ENCODE results near the gene LIPM. TPM values are rescaled to one million over a fixed set of nuclear protein-coding genes. Genes with fewer than 3 reads are reported as not detected.

LIPM gene
- total RNA-seq, 4 donors from 2014 or later, result not detected

DNA sequence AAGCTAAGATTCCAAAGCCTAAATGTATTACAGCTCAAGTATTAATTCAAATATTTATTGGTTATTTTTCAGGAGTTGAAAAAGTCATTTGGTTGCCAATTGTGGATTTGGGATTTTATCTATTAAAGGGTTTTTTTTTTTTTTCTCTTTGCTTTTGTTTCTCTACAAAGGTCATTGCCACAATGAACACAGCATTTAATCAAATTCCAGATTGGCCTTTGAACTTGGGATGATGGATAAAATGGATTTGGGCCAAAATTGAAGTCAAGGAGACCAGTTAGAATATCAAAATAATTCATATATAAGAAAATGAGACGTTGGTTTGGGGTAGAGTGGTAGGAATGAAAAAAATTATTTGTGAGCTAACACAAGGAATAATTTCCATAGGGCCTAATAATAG lies 33.1 kb upstream of the LIPM start:
- intact Hi-C loops (cut with DNase I), result no loop called here
- Histone ChIP-seq H3K4me1 (no peaks in the 10 kb centered on the region), H3K27ac (replicated peaks in 1 of 4) (no peak overlapping the region), H3K4me3 (no peak overlapping the region), H3K36me3 (no peaks in the 10 kb centered on the region), H3K9me3 (peaks cover 0 to 5% (median 2%) of the 10 kb centered on the region in 4 donors), H3K27me3 (no peaks in the 10 kb centered on the region)
- DNase-seq (ENCODE audit: extremely low spot score), result no peak
- TF ChIP-seq, protein P1, sequence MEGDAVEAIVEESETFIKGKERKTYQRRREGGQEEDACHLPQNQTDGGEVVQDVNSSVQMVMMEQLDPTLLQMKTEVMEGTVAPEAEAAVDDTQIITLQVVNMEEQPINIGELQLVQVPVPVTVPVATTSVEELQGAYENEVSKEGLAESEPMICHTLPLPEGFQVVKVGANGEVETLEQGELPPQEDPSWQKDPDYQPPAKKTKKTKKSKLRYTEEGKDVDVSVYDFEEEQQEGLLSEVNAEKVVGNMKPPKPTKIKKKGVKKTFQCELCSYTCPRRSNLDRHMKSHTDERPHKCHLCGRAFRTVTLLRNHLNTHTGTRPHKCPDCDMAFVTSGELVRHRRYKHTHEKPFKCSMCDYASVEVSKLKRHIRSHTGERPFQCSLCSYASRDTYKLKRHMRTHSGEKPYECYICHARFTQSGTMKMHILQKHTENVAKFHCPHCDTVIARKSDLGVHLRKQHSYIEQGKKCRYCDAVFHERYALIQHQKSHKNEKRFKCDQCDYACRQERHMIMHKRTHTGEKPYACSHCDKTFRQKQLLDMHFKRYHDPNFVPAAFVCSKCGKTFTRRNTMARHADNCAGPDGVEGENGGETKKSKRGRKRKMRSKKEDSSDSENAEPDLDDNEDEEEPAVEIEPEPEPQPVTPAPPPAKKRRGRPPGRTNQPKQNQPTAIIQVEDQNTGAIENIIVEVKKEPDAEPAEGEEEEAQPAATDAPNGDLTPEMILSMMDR (IDR thresholded peaks at IDR 0.05), result no peak
- TF ChIP-seq POLR2A (IDR thresholded peaks at IDR 0.05; ENCODE audit: low read depth) (no peak), EP300 (IDR thresholded peaks at IDR 0.05) (no peak), POLR2AphosphoS5 (IDR thresholded peaks at IDR 0.05) (no peak)
- 59% methylated on average over 1 of the region's 1 CpG for WGBS

DNA sequence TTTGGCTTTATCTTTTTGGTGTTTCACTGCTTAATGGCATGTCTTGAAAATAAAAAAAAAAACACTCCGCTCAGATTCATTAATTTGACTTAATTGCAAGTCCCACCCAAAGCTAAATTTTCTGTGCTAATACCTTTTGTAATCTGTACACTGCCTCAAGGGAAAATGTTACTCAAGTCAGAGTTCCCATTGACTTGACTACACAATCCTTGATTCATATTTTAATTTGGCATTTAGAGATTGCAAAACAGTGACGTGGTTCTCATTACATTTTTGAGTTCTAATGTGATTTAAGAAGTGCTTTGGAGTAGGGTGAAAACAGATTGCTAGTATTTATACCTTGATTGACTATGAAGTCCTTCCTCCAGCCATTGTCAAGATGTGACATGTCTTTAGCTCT lies 21.3 kb upstream of the LIPM start:
- intact Hi-C loops (cut with DNase I), result no loop called here
- Histone ChIP-seq H3K27ac (replicated peaks in 1 of 4) (no peak overlapping the region), H3K9me3 (no peaks in the 10 kb centered on the region), H3K4me3 (no peak overlapping the region), H3K36me3 (no peaks in the 10 kb centered on the region), H3K4me1 (no peaks in the 10 kb centered on the region), H3K27me3 (no peaks in the 10 kb centered on the region)
- TF ChIP-seq, protein P1 (IDR thresholded peaks at IDR 0.05), result no peak
- no peak for TF ChIP-seq POLR2A (IDR thresholded peaks at IDR 0.05; ENCODE audit: low read depth)
- TF ChIP-seq EP300 (IDR thresholded peaks at IDR 0.05), result no peak
- no peak for TF ChIP-seq POLR2AphosphoS5 (IDR thresholded peaks at IDR 0.05)
- no peak for DNase-seq (ENCODE audit: extremely low spot score)
- WGBS, result 67% methylated on average over 2 of the region's 2 CpGs

- Histone ChIP-seq H3K4me3 (no peak overlapping the region), H3K36me3 (no peaks in the 10 kb centered on the region), H3K27me3 (no peaks in the 10 kb centered on the region), H3K4me1 (no peaks in the 10 kb centered on the region), H3K27ac (replicated peaks in 1 of 4) (no peak overlapping the region), H3K9me3 (no peaks in the 10 kb centered on the region)
- TF ChIP-seq POLR2A (IDR thresholded peaks at IDR 0.05; ENCODE audit: low read depth) (no peak), POLR2AphosphoS5 (IDR thresholded peaks at IDR 0.05) (no peak), EP300 (IDR thresholded peaks at IDR 0.05) (no peak)
- TF ChIP-seq, protein P1 (IDR thresholded peaks at IDR 0.05), result no peak
- 76% methylated on average over 3 of the region's 3 CpGs for WGBS
- DNase-seq (ENCODE audit: extremely low spot score), result no peak
- intact Hi-C loops (cut with DNase I), result no loop called here
These were observed 20.3 kb upstream of the LIPM start for GRCh38 chr10:88782222-88782621.

GRCh38 chr10:88783724-88784123 lies 18.8 kb upstream of the LIPM start:
- intact Hi-C loops (cut with DNase I), result no loop called here
- DNase-seq (ENCODE audit: extremely low spot score), result no peak
- no peaks in the 10 kb centered on the region for H3K9me3 ChIP-seq
- no peaks in the 10 kb centered on the region for H3K36me3 ChIP-seq
- H3K27ac ChIP-seq (replicated peaks in 1 of 4), result no peak overlapping the region
- TF ChIP-seq POLR2A (IDR thresholded peaks at IDR 0.05; ENCODE audit: low read depth) (no peak), POLR2AphosphoS5 (IDR thresholded peaks at IDR 0.05) (no peak), EP300 (IDR thresholded peaks at IDR 0.05) (no peak)
- TF ChIP-seq, protein P1 (IDR thresholded peaks at IDR 0.05), result no peak
- H3K4me1 ChIP-seq, result no peaks in the 10 kb centered on the region
- H3K27me3 ChIP-seq, result no peaks in the 10 kb centered on the region
- no peak overlapping the region for H3K4me3 ChIP-seq
- 70% methylated on average over 3 of the region's 3 CpGs for WGBS

DNA sequence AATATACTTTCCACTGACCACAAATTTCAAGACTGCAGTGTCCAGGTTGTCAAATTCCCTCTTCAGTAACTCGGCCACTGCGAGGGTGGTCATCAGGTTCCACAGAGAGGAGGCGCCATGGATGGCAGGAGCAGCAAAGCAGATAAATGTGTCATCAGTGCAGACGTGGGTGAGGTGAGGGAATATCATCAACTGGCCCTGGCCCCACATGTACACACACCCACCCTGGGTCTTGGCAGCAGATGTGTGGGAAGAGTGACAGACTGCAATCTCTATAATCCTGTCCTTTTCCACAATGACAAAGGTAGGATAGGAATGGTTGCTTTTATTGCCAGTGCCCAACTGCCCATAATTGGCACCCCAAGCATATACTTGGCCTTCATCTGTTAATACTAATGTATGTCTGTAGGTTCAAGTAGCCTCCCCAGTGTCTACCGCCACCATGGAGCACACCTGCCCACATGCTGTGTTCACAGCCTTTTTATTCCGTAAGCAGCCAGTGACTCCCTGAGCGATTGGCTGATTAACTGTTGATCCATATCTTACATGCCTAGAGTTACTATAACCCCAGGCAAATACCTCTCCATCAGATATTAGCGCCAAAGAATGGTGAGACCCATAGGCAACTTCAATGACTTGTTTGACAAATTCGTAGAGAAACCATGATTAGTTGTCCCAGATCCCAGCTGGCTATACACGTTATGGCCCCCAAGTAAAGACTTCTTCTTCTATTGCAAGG lies 16.3 kb upstream of the LIPM start:
- TF ChIP-seq, protein P1 (IDR thresholded peaks at IDR 0.05), result no peak
- no peak for TF ChIP-seq EP300 (IDR thresholded peaks at IDR 0.05)
- TF ChIP-seq POLR2AphosphoS5 (IDR thresholded peaks at IDR 0.05), result no peak
- no peak for TF ChIP-seq POLR2A (IDR thresholded peaks at IDR 0.05; ENCODE audit: low read depth)
- intact Hi-C loops (cut with DNase I), result no loop called here
- WGBS, result 88% methylated on average over 10 of the region's 10 CpGs
- DNase-seq (ENCODE audit: extremely low spot score), result no peak
- H3K9me3 ChIP-seq, result no peaks in the 10 kb centered on the region
- no peaks in the 10 kb centered on the region for H3K36me3 ChIP-seq
- no peak overlapping the region for H3K27ac ChIP-seq (replicated peaks in 1 of 4)
- no peak overlapping the region for H3K4me3 ChIP-seq
- H3K27me3 ChIP-seq, result no peaks in the 10 kb centered on the region
- no peaks in the 10 kb centered on the region for H3K4me1 ChIP-seq
